HG03571 (cell line): ENCODE data around the gene ENKD1.

ENCODE experiments used
- ATAC-seq: cut with Tn5 transposase; IDR thresholded peaks from one replicate; pipeline ENCODE4 v1.9.1; 2021; ENCODE audit not compliant: unreplicated experiment

ENKD1 gene

GRCh38 chr16:67651847-67652246 lies 14.7 kb downstream of the ENKD1 start:
- no peak for ATAC-seq

- no peak for ATAC-seq
Observed at GRCh38 chr16:67651039-67651438, 15.5 kb downstream of the ENKD1 start.

- ATAC-seq: no peak
Observed at GRCh38 chr16:67650023-67650422, 16.5 kb downstream of the ENKD1 start.

GRCh38 chr16:67649494-67649931 lies 17.0 kb downstream of the ENKD1 start:
- ATAC-seq: no peak

- ATAC-seq: no peak
Observed at GRCh38 chr16:67648764-67649407, 17.7 kb downstream of the ENKD1 start.

GRCh38 chr16:67648088-67648763 lies 18.3 kb downstream of the ENKD1 start:
- ATAC-seq: no peak

- ATAC-seq: no peak
Observed at GRCh38 chr16:67647681-67648080, 18.9 kb downstream of the ENKD1 start.

GRCh38 chr16:67647111-67647651 lies 19.4 kb downstream of the ENKD1 start:
- no peak for ATAC-seq

- no peak for ATAC-seq
Observed at GRCh38 chr16:67645397-67646121, 21.0 kb downstream of the ENKD1 start.

- no peak for ATAC-seq
Observed at GRCh38 chr16:67644038-67644437, 22.5 kb downstream of the ENKD1 start.

- no peak for ATAC-seq
Observed at GRCh38 chr16:67641779-67642708, 24.5 kb downstream of the ENKD1 start.

- ATAC-seq: no peak
Observed at GRCh38 chr16:67637625-67638024, 28.9 kb downstream of the ENKD1 start.

- ATAC-seq: no peak
Observed at GRCh38 chr16:67636713-67637112, 29.8 kb downstream of the ENKD1 start.

- no peak for ATAC-seq
Observed at GRCh38 chr16:67632415-67633172, 34.0 kb downstream of the ENKD1 start.

- no peak for ATAC-seq
Observed at GRCh38 chr16:67628216-67628615, 38.3 kb downstream of the ENKD1 start.

GRCh38 chr16:67613808-67614207 lies 52.7 kb downstream of the ENKD1 start:
- ATAC-seq: no peak
